HG03025 (cell line): ENCODE measurements around the gene RC3H2.
"Not testable (repeated sequence)": the region's sequence is repeated elsewhere in the genome, so short reads cannot be mapped to it uniquely, and the experiment has no call there.

ENCODE experiments used
- ATAC-seq: cut with Tn5 transposase; IDR thresholded peaks from one replicate; pipeline ENCODE4 v1.9.1; 2021; ENCODE audit warnings: mild to moderate bottlenecking, moderate library complexity; ENCODE audit not compliant: unreplicated experiment, low FRiP score

RC3H2 gene

DNA sequence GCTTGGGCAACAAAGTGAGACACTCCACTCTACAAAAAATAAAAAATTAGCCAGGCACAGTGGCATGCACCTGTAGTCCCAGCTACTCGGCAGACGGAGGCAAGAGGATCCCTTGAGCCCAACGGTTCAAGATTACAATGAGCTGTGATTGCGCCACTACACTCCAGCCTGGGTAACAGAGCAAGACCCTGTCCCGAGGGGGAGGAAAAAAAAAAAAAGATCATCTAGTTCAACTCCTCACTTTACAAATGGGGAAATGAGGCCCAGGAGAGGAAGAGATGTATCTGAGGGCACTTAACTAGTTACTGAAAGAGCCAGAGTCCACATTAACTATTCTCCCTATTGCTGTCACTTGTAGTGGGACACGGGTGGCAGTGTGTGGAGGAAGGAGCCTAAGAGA, 90.6 kb downstream of the RC3H2 start:
- no peak for ATAC-seq

- ATAC-seq = no peak
These were observed 92.4 kb downstream of the RC3H2 start for GRCh38 chr9:122812736-122813135.

GRCh38 chr9:122810306-122810946, 94.7 kb downstream of the RC3H2 start:
- ATAC-seq = peak; percentile 70

DNA sequence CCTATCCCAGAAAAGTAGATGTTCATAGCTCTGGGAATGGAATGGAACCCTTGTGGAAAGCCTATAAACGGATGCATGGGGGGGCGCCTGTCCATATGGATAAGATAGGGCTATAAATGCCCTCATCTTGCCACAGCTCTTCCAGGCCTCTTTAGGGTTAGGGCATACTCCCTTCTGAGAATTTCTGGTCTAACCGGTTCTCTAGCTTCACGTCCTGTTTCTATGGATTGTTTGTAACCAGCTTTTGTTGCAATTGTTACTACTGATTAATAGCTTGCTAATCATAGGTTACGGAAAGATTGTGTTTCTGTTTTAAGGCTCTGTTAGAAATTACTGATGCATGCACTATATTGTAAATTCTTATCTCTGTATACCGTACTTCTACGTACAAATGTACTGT, 95.9 kb downstream of the RC3H2 start:
- ATAC-seq = not testable (repeated sequence)

DNA sequence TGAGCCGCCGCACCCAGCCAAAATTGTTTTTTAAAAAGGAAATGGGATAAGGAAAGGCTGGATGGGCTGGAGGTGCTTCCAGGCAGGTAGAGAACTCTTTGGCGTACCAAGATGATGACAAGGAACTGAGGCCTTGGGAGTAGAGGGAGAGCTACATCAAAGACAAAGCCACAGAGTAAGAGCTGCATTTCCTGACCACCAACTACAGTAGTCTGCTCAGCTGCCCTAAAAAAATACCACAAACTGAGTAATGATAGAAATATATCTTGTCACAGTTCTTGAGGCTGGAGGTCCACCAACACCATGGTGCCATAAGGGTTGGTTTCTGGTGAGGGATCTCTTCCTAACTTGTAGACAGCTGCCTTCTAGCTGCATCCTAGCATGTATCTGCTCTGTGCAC, 97.0 kb downstream of the RC3H2 start:
- no peak for ATAC-seq

- ATAC-seq = no peak
These were observed 97.8 kb downstream of the RC3H2 start for GRCh38 chr9:122807271-122807900.

DNA sequence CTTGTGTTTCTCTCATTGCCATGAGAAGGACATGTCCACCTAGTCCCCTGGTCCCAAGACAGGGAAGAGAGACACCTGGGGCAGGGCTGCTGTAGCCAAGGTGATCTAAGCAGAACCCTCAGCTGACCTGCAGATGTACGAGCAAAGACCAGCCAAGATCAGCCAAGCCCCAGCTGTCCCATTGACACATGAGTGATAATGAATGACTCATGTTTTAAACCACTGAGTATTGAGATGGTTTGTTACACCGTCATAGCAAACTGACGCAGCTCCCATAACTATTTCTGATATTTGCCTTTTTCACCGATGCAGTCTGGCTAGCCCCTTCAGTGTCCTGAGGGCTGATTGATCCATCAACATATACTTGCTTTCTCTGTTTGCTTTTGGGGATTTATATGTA, 98.5 kb downstream of the RC3H2 start:
- ATAC-seq = no peak

- ATAC-seq = no peak
These were observed 104.8 kb downstream of the RC3H2 start, which contains the start of gene OR1K1 for GRCh38 chr9:122800066-122801060. Gene OR1K1, plus strand, starts transcription at chr9:122800123. Its CDS starts 0 bp downstream, at chr9:122800123.

GRCh38 chr9:122797316-122798063, 107.7 kb downstream of the RC3H2 start:
- ATAC-seq = no peak
